ENCODE data around the gene P2RY11.

- TF ChIP-seq CTCF (IDR thresholded peaks at IDR 0.05) (no peak), POLR2A (IDR thresholded peaks at IDR 0.05) (no peak)
Observed at GRCh38 chr19:10111405-10111811, at the start of gene P2RY11.
